Kidney capillary endothelial cell (primary cell): Measurements from ENCODE around the gene TRABD2A.

ENCODE experiments used
- DNase-seq: peaks from one replicate; pipeline ENCODE4 v3.0.0-alpha.2; 2018; ENCODE audit warnings: low spot score

TRABD2A gene

GRCh38 chr2:84816426-84817026 is 64.4 kb downstream of the TRABD2A start:
- no peak for DNase-seq

- DNase-seq, result no peak
Observed at GRCh38 chr2:84815146-84815545, 65.7 kb downstream of the TRABD2A start.

GRCh38 chr2:84811839-84812431 is 68.9 kb downstream of the TRABD2A start:
- DNase-seq, result no peak

GRCh38 chr2:84808279-84808678 is 72.6 kb downstream of the TRABD2A start:
- no peak for DNase-seq

GRCh38 chr2:84807063-84807485 is 73.8 kb downstream of the TRABD2A start:
- DNase-seq, result no peak

- DNase-seq, result no peak
Observed at GRCh38 chr2:84805250-84805958, 75.5 kb downstream of the TRABD2A start.

- DNase-seq, result no peak
Observed at GRCh38 chr2:84801811-84802210, 79.1 kb downstream of the TRABD2A start.

- DNase-seq, result no peak
Observed at GRCh38 chr2:84800194-84800805, 80.6 kb downstream of the TRABD2A start.

GRCh38 chr2:84799772-84800171 is 81.1 kb downstream of the TRABD2A start:
- no peak for DNase-seq

- DNase-seq, result no peak
Observed at GRCh38 chr2:84797271-84797670, 83.6 kb downstream of the TRABD2A start.

- no peak for DNase-seq
Observed at GRCh38 chr2:84796798-84797197, 84.1 kb downstream of the TRABD2A start.

GRCh38 chr2:84793641-84794040 is 87.2 kb downstream of the TRABD2A start:
- no peak for DNase-seq

GRCh38 chr2:84792856-84793522 is 87.9 kb downstream of the TRABD2A start:
- DNase-seq, result no peak

- DNase-seq, result no peak
Observed at GRCh38 chr2:84788498-84788897, 92.4 kb downstream of the TRABD2A start.

GRCh38 chr2:84788027-84788426 is 92.9 kb downstream of the TRABD2A start:
- DNase-seq, result no peak

- DNase-seq, result no peak
Observed at GRCh38 chr2:84786601-84787000, 94.3 kb downstream of the TRABD2A start.

GRCh38 chr2:84785950-84786349 is 94.9 kb downstream of the TRABD2A start:
- DNase-seq, result no peak

GRCh38 chr2:84782717-84783442 is 98.0 kb downstream of the TRABD2A start:
- no peak for DNase-seq

GRCh38 chr2:84781942-84782716 is 98.8 kb downstream of the TRABD2A start:
- DNase-seq, result no peak

GRCh38 chr2:84779781-84780180 is 101.1 kb downstream of the TRABD2A start:
- DNase-seq, result no peak
